Natural killer cell (primary cell): Measurements from ENCODE around the gene MARCHF11. TPM values are rescaled to one million over a fixed set of nuclear protein-coding genes. Genes with fewer than 3 reads are reported as not detected.

ENCODE experiments used
- ATAC-seq, 3 donors: fragments of 150-1000 bp in 2 of 3; fragments of 200-7000 bp in 1 of 3; cut with Tn5 transposase; 1 replicate in 1 of 3; 2 replicates in 2 of 3; pipeline ENCODE4 v1.10.0; 2021; ENCODE audit warnings: mild to moderate bottlenecking in 2 of 3, moderate library complexity in 2 of 3
- DNase-seq, 2 donors: peaks; one replicate each; pipeline versions ENCODE4 v3.0.0 to v3.0.0-alpha.2; 2013 to 2021; ENCODE audit warnings: mixed read lengths in 1 of 2
- H3K27ac ChIP-seq: one replicate; pipeline ENCODE4 v1.5.1; 2013; ENCODE audit warnings: mild to moderate bottlenecking, low read length
- H3K27me3 ChIP-seq: one replicate; pipeline ENCODE4 v1.6.1; 2013; ENCODE audit warnings: low read length; ENCODE audit not compliant: control insufficient read depth, insufficient read depth
- H3K36me3 ChIP-seq: one replicate; pipeline ENCODE4 v1.6.1; 2013; ENCODE audit warnings: low read length; ENCODE audit not compliant: control insufficient read depth, insufficient read depth
- H3K4me1 ChIP-seq: one replicate; pipeline ENCODE4 v1.6.1; 2013; ENCODE audit warnings: low read length; ENCODE audit not compliant: control insufficient read depth, insufficient read depth
- H3K4me3 ChIP-seq: one replicate; pipeline ENCODE4 v1.5.1; 2013; ENCODE audit warnings: low read length
- H3K9me3 ChIP-seq: one replicate; pipeline ENCODE4 v1.6.1; 2013; ENCODE audit warnings: low read length; ENCODE audit not compliant: control insufficient read depth, insufficient read depth
- H3K27ac Mint-ChIP-seq, 2 donors: one replicate each; pipeline ENCODE4 v1.8.0; 2022; ENCODE audit warnings: mild to moderate bottlenecking in 2 of 2, mixed read lengths in 2 of 2, moderate library complexity in 1 of 2
- H3K27me3 Mint-ChIP-seq, 2 donors: one replicate each; pipeline ENCODE4 v1.8.0; 2022; ENCODE audit warnings: low read depth in 2 of 2, mixed read lengths in 2 of 2
- H3K36me3 Mint-ChIP-seq: one replicate; pipeline ENCODE4 v1.8.0; 2022; ENCODE audit warnings: mixed read lengths
- H3K4me1 Mint-ChIP-seq, 2 donors: one replicate each; pipeline ENCODE4 v1.8.0; 2022; ENCODE audit warnings: mixed read lengths in 2 of 2
- H3K4me3 Mint-ChIP-seq: one replicate; pipeline ENCODE4 v1.8.0; 2022; ENCODE audit warnings: mild to moderate bottlenecking, moderate library complexity, mixed read lengths
- H3K9me3 Mint-ChIP-seq, 2 donors: one replicate each; pipeline ENCODE4 v1.8.0; 2022; ENCODE audit warnings: mixed read lengths in 2 of 2
- CTCF ChIP-seq: fragments of 200-600 bp; IDR thresholded peaks from one replicate; pipeline ENCODE4 v1.8.0; 2022; ENCODE audit warnings: antibody characterized with exemption
- WGBS: methylation state at CpG from one replicate; pipeline ENCODE4 v1.1.7; 2013; ENCODE audit warnings: missing lambda C conversion rate; ENCODE audit not compliant: insufficient coverage; 5-methylcytosine and 5-hydroxymethylcytosine counted together
- intact Hi-C: fragments of 100-400 bp; cut with micrococcal nuclease; formaldehyde crosslinking; loops from one replicate; pipeline ENCODE4 v1.14.2; 2022
- total RNA-seq, 4 donors: library from RNA; stranded (reverse); fragments of 120-200 nt in 1 of 4; gene quantifications; one replicate each; pipeline versions ENCODE4 v1.2.3 to v1.2.4, GENCODE V29; 2013 to 2022

The MARCHF11 gene
- total RNA-seq, 3 donors from 2014 or later (not counting 1 experiment from before 2014, with no cell fraction given): not detected

- H3K36me3 ChIP-seq: no peaks in the 10 kb centered on the region
- no peak overlapping the region for H3K27ac Mint-ChIP-seq
- no peak overlapping the region for H3K27ac ChIP-seq
- ATAC-seq (no peak), DNase-seq (no peak)
- H3K9me3 Mint-ChIP-seq: peaks cover 13 to 24% of the 10 kb centered on the region in 2 donors
- H3K4me1 ChIP-seq: no peaks in the 10 kb centered on the region
- intact Hi-C loops: no loop called here
- no peak for TF ChIP-seq CTCF
- H3K4me3 ChIP-seq: no peak overlapping the region
- peaks cover 5% of the 10 kb centered on the region for H3K36me3 Mint-ChIP-seq
- no peaks in the 10 kb centered on the region for H3K27me3 Mint-ChIP-seq
- H3K4me1 Mint-ChIP-seq: no peaks in the 10 kb centered on the region
- 7% methylated on average over 2 of the region's 3 CpGs for WGBS
- H3K9me3 ChIP-seq: peaks cover 9% of the 10 kb centered on the region
- no peaks in the 10 kb centered on the region for H3K27me3 ChIP-seq
- H3K4me3 Mint-ChIP-seq: no peak overlapping the region
Measured at GRCh38 chr5:16140417-16140816, 39.2 kb downstream of the MARCHF11 start.

- H3K4me3 Mint-ChIP-seq: no peak overlapping the region
- H3K36me3 Mint-ChIP-seq: peaks cover 6% of the 10 kb centered on the region
- Histone ChIP-seq H3K9me3 (peaks cover 10% of the 10 kb centered on the region), H3K36me3 (no peaks in the 10 kb centered on the region), H3K4me3 (no peak overlapping the region), H3K4me1 (no peaks in the 10 kb centered on the region), H3K27me3 (no peaks in the 10 kb centered on the region), H3K27ac (no peak overlapping the region)
- TF ChIP-seq CTCF: no peak
- no peaks in the 10 kb centered on the region for H3K27me3 Mint-ChIP-seq
- no peak overlapping the region for H3K27ac Mint-ChIP-seq
- H3K4me1 Mint-ChIP-seq: no peaks in the 10 kb centered on the region
- peaks cover 14 to 20% of the 10 kb centered on the region in 2 donors for H3K9me3 Mint-ChIP-seq
- intact Hi-C loops: no loop called here
- ATAC-seq (no peak), DNase-seq (no peak)
Measured at GRCh38 chr5:16137177-16137576, 42.4 kb downstream of the MARCHF11 start.

GRCh38 chr5:16135506-16135905 lies 44.1 kb downstream of the MARCHF11 start:
- 65% methylated on average over 3 of the region's 3 CpGs for WGBS
- Mint-ChIP-seq H3K9me3 (peaks cover 14 to 20% of the 10 kb centered on the region in 2 donors), H3K27me3 (no peaks in the 10 kb centered on the region), H3K4me1 (no peaks in the 10 kb centered on the region), H3K27ac (no peak overlapping the region), H3K4me3 (no peak overlapping the region), H3K36me3 (peaks cover 6% of the 10 kb centered on the region)
- no peak for ATAC-seq
- no peak for TF ChIP-seq CTCF
- peaks cover 14% of the 10 kb centered on the region for H3K9me3 ChIP-seq
- no peak overlapping the region for H3K4me3 ChIP-seq
- H3K36me3 ChIP-seq: no peaks in the 10 kb centered on the region
- no peak for DNase-seq
- no peaks in the 10 kb centered on the region for H3K27me3 ChIP-seq
- no peaks in the 10 kb centered on the region for H3K4me1 ChIP-seq
- intact Hi-C loops: no loop called here
- no peak overlapping the region for H3K27ac ChIP-seq

- H3K9me3 ChIP-seq: peaks cover 14% of the 10 kb centered on the region
- no peaks in the 10 kb centered on the region for H3K27me3 Mint-ChIP-seq
- ATAC-seq (no peak), DNase-seq (no peak)
- H3K27ac Mint-ChIP-seq: no peak overlapping the region
- H3K27ac ChIP-seq: no peak overlapping the region
- TF ChIP-seq CTCF: no peak
- whole genome bisulfite sequencing: 63% methylated on average over 1 of the region's 1 CpG
- H3K4me3 Mint-ChIP-seq: no peak overlapping the region
- H3K4me1 ChIP-seq: no peaks in the 10 kb centered on the region
- intact Hi-C loops: no loop called here
- H3K4me1 Mint-ChIP-seq: no peaks in the 10 kb centered on the region
- peaks cover 14 to 20% of the 10 kb centered on the region in 2 donors for H3K9me3 Mint-ChIP-seq
- H3K36me3 ChIP-seq: no peaks in the 10 kb centered on the region
- no peak overlapping the region for H3K4me3 ChIP-seq
- peaks cover 6% of the 10 kb centered on the region for H3K36me3 Mint-ChIP-seq
- no peaks in the 10 kb centered on the region for H3K27me3 ChIP-seq
Measured at GRCh38 chr5:16135003-16135402, 44.6 kb downstream of the MARCHF11 start.
